ENCODE data around the gene CAPN9.

CAPN9 gene

DNA sequence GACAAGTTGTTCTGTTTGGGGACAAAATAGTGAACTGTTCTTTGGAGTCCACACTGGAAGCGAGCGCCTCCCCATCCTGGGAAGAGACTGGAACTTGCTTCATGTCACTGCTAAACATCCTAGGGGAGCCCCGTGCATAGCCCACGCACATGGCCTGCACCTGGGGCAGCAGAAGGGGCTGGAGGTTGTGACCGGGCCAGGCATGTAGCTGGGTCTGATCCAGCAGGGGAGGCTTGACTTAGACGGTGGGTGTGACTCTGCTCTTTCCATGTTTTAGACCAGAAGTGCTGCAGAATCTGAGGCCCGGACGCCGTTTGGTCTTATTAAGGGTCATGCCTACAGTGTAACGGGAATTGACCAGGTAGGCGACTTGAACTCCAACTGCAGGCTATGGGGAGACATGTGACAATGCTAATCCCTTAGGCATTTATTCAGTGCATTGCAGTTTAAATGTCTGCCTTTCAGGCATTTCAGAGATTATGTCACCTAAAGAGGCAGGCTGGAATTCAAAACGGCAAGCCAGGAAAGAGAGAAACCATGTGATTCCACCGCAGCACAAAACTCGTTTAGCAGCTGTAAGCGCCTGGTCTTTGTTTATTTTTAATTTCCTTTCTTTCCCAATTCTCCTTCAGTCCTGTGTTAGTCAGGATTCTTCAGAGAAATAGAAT, 21.8 kb downstream of the CAPN9 start:
- DNase-seq (ENCODE audit: low read depth in 2 of 2, low spot score in 1 of 2) = no peak

GRCh38 chr1:230770317-230770716, 23.1 kb downstream of the CAPN9 start:
- no peak for DNase-seq (ENCODE audit: low read depth in 2 of 2, low spot score in 1 of 2)

DNA sequence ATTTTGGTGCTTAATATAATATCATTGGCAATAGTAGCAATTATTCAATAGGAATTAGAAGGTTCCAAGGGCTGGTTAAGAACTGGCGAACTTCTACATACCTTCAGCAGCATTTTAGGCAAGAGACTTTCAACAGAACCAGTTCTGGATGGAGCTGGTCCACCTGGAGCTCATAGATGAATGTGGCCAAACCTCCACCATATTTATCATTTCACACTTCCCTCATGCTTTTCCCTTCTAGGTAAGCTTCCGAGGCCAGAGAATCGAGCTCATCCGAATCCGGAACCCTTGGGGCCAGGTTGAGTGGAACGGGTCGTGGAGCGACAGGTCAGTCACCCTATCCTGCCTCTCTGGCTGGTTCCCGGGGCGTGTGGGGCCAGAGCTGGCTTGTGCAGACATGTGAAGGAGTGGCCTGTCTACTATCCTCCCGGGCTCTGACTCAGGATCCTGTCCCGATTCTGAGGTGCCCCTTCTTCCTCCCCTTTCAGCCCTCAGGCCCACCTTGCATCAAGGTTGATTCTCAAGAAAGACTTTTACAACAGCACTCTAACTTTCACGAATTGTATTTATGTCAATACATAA, 24.7 kb downstream of the CAPN9 start:
- no peak for DNase-seq (ENCODE audit: low read depth in 2 of 2, low spot score in 1 of 2)

- DNase-seq (ENCODE audit: low read depth in 2 of 2, low spot score in 1 of 2) = no peak
Measured at GRCh38 chr1:230772457-230773395, 25.5 kb downstream of the CAPN9 start.

GRCh38 chr1:230773396-230774033, 26.3 kb downstream of the CAPN9 start:
- DNase-seq (ENCODE audit: low read depth in 2 of 2, low spot score in 1 of 2) = no peak

DNA sequence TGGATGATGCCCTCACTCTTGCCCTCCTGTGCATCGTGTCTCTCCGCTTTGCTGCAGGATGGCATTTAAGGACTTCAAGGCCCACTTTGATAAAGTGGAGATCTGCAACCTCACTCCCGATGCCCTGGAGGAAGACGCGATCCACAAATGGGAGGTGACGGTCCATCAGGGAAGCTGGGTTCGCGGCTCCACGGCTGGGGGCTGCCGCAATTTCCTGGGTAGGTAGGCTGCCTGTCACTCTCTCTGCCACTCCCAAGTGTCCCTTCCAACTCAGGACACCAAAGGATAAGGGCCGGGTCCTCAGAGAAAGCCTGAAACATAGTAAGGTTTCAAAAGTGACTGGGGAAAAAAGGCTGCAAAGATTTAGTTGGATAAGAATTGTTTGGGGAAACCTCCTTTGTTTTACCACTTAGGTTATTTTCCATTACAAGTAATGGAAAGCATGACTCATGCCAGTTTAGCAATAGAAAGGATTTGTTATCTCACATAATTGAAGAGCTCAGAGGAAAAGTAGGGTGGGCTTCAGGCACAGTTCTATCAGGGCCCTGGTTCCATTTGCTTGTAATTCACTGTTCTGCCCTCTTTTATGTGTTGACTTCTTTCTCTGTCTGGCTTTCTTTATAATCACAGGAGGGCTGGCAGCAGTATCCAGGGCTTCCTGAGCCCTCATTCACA, 31.9 kb downstream of the CAPN9 start:
- DNase-seq (ENCODE audit: low read depth in 2 of 2, low spot score in 1 of 2) = no peak

- no peak for DNase-seq (ENCODE audit: low read depth in 2 of 2, low spot score in 1 of 2)
Measured at GRCh38 chr1:230781131-230781530, 33.9 kb downstream of the CAPN9 start.

DNA sequence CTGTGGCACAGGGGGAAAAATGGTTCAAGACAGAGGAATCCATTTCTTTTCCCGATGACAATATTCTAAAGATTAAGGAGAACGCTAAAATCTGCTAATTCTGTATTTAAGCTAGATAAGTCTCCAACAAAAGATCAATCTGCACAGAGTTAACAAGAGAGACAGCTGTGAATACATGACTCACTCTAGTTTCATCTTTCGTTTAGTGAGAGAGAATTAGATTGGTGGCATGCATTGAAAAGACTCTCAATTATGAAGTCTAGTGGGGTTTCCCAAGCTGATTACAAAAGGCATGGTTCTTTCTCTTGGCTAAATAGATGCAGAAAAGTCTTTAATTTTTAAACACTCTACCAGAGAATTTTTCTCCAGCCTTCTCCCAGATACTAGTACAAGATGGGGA, 34.4 kb downstream of the CAPN9 start:
- no peak for DNase-seq (ENCODE audit: low read depth in 2 of 2, low spot score in 1 of 2)

DNA sequence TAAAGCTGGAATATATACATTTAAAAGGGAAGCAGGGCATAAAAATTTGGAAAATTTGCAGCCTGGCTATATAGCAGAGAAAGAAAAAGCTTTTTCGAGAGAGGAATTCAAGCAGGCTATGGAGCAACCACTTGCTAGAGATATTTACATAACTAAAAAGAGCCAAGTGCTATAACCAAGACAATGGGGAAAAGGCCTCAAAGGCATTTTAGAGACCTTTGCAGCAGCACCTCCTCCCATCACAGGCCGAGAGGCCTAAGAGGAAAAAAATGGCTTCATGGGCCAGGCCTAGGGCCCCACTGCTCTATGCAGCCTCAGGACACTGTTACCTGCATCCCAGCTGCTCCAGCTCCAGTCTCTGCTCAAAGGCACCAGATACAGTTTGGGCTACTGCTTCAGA, 37.0 kb downstream of the CAPN9 start:
- DNase-seq (ENCODE audit: low read depth in 2 of 2, low spot score in 1 of 2) = no peak

- DNase-seq (ENCODE audit: low read depth in 2 of 2, low spot score in 1 of 2) = no peak
Measured at GRCh38 chr1:230785636-230786384, 38.6 kb downstream of the CAPN9 start.

DNA sequence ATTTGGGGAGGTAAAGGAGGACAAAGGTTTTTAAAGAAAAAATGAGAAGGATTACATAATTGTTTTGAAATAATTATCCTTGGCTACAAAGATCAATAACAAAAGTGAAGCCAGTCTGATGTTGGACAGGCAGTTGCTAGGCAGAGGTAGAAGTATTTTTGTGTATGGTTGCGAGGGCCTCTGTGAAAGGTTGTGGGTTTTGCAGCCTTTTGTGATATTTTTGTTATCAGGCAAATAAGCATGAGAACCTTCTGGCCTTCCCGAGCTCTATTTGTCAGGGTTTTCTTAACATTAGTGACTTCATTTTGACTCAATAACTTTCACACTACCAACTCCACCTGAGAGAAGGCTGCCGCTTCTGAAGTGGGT, 39.2 kb downstream of the CAPN9 start:
- no peak for DNase-seq (ENCODE audit: low read depth in 2 of 2, low spot score in 1 of 2)

GRCh38 chr1:230787471-230787870, 40.3 kb downstream of the CAPN9 start:
- no peak for DNase-seq (ENCODE audit: low read depth in 2 of 2, low spot score in 1 of 2)

- DNase-seq (ENCODE audit: low read depth in 2 of 2, low spot score in 1 of 2) = no peak
Measured at GRCh38 chr1:230788561-230789275, 41.5 kb downstream of the CAPN9 start.

- no peak for DNase-seq (ENCODE audit: low read depth in 2 of 2, low spot score in 1 of 2)
Measured at GRCh38 chr1:230790026-230790425, 42.8 kb downstream of the CAPN9 start.

GRCh38 chr1:230791986-230792564, 44.9 kb downstream of the CAPN9 start:
- no peak for DNase-seq (ENCODE audit: low read depth in 2 of 2, low spot score in 1 of 2)

GRCh38 chr1:230792691-230793462, 45.7 kb downstream of the CAPN9 start:
- no peak for DNase-seq (ENCODE audit: low read depth in 2 of 2, low spot score in 1 of 2)

DNA sequence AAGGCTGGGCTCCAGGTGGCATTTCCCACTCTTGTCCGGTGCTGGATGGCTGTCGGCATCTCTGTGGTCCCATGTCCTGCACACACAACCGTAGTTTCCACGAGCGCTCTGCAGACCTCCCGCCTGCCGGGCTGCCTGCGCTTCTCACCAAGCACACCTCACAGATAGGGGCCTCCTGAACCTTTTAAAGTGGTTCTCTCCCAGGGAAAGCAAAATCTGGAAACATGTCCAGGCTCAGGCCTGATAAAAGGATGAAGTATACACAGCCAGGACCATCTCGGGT, 46.2 kb downstream of the CAPN9 start:
- DNase-seq (ENCODE audit: low read depth in 2 of 2, low spot score in 1 of 2) = no peak

DNA sequence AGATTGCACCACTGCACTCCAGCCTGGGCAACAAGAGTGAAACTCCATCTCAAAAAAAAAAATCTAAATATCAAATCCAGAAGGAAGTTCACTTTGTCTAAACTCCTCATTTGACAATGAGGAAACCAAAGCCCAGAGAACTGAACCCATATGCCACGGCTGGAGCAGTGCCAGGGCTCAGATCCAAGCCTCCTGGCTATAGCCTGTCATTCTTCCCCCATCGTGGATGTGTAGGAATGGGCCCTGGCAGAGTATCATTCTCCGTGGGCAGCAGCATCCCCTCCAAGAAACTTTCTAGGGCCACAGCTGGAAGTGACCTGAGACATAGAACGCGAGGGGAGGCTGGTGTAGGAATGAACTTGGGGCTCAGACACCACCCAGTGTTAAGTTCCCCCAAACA, 47.2 kb downstream of the CAPN9 start:
- DNase-seq (ENCODE audit: low read depth in 2 of 2, low spot score in 1 of 2) = no peak
